Neural progenitor cell (in vitro differentiated cells): ENCODE measurements around the gene UNC5B.

Experiments
- EZH2 ChIP-seq: fragments of 200-600 bp; sonication (generic); IDR thresholded peaks from 2 replicates; pipeline ENCODE4 v1.6.1; 2017; ENCODE audit warnings: antibody characterized with exemption, mild to moderate bottlenecking, moderate library complexity
- EZH2phosphoT487 ChIP-seq: fragments of 200-600 bp; sonication (generic); IDR thresholded peaks from 2 replicates; pipeline ENCODE4 v1.6.1; 2017; ENCODE audit warnings: antibody characterized with exemption
- TF ChIP-seq, protein P1 (sequence below): fragments of 200-600 bp; sonication (generic); IDR thresholded peaks from 2 replicates; pipeline ENCODE4 v1.5.1; 2017; ENCODE audit warnings: antibody characterized with exemption, mild to moderate bottlenecking

DNA sequence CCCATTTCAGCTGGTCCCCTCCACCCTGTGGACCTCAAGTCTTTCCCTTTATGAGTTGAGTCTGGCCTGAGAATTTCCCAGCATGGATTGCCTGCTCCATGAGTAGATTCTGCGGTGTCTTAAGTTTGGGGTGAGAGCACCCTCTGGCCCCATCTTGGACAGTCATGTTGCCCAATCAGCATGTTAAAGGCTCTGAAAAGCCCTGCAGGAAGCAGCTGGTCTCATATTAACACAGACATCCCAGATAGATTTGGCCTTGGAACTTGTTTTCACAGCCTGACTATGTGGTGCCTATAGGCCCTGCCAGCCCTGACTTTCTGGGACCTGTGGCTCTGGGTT, 91.2 kb downstream of the UNC5B start:
- TF ChIP-seq, protein P1, sequence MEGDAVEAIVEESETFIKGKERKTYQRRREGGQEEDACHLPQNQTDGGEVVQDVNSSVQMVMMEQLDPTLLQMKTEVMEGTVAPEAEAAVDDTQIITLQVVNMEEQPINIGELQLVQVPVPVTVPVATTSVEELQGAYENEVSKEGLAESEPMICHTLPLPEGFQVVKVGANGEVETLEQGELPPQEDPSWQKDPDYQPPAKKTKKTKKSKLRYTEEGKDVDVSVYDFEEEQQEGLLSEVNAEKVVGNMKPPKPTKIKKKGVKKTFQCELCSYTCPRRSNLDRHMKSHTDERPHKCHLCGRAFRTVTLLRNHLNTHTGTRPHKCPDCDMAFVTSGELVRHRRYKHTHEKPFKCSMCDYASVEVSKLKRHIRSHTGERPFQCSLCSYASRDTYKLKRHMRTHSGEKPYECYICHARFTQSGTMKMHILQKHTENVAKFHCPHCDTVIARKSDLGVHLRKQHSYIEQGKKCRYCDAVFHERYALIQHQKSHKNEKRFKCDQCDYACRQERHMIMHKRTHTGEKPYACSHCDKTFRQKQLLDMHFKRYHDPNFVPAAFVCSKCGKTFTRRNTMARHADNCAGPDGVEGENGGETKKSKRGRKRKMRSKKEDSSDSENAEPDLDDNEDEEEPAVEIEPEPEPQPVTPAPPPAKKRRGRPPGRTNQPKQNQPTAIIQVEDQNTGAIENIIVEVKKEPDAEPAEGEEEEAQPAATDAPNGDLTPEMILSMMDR: no peak
- TF ChIP-seq EZH2 (no peak), EZH2phosphoT487 (no peak)
